Fibroblast of skin of back (primary cell): ENCODE measurements around the gene PRAF2. TPM values are rescaled to one million over a fixed set of nuclear protein-coding genes. Genes with fewer than 3 reads are reported as not detected.

Experiments
- DNase-seq: peaks from one replicate; pipeline ENCODE4 v3.0.0-alpha.2; 2013
- polyA plus RNA-seq, 2 experiments: library from polyadenylated mRNA; unstranded; fragments of 120-200 nt; gene quantifications; one replicate each; pipeline ENCODE4 v1.2.1, GENCODE V29; 2013; ENCODE audit not compliant: insufficient read length in 2 of 2

PRAF2 gene
- polyA plus RNA-seq (2013, experiment 1 of 2; ENCODE audit: insufficient read length) = 64.6 TPM
- 61.0 TPM for polyA plus RNA-seq (2013, experiment 2 of 2; ENCODE audit: insufficient read length)

DNA sequence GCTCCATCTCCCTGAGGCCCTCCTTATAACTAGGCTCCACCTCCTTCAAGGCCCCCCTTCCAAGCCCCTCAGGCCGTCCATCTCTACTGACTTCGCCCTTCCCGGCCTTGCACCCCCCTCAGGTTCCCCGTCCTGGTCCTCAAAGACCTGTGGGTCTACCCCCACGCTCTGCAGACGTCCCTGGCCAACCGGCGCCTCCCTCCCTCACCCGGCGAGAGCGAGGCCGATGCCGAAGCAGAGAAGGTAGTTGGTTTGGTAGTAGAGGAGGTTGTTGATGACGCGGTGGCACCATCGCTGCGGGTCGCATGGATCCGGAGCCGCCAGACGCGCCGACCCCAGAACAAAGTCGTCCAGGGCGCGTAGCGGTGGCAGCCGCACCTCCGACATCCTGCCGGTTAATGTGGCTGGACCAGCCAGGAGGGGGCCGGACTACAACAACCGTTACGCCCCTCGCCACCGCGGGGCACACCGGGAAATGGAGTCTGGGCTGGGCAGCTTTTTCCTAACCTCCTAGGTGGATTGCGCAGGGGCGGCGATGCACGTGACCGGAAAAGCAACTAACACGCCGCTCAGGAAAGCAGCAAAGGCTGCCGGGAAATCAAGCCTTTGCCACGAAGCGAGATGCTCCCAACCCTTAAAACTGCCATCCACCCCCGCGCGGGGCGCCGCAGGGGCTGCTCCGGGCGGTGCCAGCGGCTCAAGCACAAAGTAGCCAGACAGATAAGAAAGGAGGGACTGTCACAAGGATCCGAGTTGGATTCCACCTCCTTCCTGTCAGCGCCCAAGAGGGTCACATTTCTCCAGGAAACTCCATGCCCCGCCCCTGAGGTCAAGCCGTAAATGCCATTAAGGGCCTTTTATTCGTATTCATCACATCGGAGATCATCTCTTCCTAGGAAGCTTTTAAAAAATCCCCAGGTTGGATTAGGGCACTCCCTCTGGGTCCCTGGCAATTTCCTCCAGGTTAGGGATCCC, at the start of gene PRAF2:
PRAF2 (minus strand) TSS at position 402 of the 975 bp plus-strand sequence; CDS start at position 387, 15 bp downstream.
- peak; percentile 93 for DNase-seq

DNA sequence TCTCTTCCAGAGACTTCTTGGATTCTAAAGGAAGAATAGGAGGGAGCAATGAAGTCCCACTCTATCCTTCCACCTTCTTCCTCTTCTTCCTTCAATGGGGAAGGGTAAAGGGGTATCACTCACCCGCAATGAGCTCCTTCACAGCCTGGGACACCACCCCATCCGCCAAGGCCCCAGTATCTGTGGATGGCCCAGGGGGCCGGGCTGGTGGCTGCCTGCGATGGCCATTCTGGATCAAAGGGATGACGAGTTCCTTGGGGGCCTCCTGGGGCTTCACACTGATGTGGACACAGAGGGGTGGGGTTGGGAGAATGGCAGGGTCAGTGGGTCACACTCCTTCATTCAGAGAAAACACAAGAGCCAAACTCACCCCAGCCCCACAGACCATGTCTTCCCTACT, 48.7 kb upstream of the PRAF2 start:
- no peak for DNase-seq

DNA sequence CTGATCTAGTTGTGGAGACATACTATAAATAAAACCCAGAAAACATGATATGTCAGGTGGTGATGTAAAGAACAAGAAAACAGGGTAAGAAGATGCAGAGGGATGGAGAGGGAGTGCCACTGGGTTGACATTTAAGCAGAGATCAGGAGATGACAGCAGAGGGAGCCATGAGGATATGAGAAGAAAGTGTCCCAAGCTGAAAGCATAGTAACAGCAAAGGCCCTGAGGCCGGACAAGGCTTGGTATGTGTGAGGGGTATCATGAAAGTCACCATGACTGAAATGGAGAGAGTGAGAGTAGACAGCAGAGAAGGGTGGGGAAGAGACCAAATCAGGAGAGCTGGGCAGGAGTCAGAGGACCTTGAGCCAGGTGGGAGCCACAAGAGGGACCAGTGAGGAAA, 46.3 kb upstream of the PRAF2 start:
- no peak for DNase-seq

- DNase-seq = no peak
Observed at GRCh38 chrX:49117581-49117980, 43.8 kb upstream of the PRAF2 start.

DNA sequence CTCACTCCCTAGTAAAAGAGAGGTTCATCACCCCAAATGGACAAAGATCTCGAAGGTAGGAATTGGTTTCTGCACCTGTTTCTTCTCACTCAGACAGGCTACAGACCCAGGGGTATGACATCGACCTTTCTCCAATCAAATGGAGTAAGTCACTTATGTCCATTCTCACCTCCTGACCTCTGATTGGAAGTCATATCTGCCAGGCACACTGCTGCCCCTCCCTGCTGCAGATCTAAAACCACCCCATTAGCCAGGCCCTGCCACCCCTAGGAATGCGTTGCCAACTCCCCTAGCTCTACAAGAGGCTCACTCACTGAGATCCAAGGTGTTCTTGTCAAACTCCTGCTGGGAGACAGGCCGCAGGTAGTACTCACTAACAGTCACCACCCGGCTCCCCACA, 42.9 kb upstream of the PRAF2 start:
- no peak for DNase-seq

GRCh38 chrX:49116076-49116475, 42.3 kb upstream of the PRAF2 start:
- no peak for DNase-seq

DNA sequence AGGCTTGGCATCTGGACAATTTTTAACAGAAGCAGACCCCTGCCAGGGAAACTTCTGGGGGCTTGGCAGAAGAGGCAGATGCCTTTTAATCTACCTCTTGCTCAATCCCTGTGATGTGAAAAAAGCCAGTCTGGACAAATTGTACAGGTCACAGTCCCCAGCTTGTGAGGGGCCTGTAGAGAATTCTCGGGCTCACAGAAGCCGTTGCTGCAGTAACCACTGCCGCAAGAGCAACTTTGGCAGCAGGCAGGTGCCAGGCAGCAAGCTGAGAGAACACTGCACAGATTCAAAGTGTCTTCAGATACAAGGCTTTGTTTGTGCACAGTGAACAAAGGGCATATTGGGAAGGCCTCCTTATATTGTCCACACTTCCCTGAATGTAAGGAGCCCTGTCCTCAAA, 38.0 kb upstream of the PRAF2 start:
- DNase-seq = no peak

DNA sequence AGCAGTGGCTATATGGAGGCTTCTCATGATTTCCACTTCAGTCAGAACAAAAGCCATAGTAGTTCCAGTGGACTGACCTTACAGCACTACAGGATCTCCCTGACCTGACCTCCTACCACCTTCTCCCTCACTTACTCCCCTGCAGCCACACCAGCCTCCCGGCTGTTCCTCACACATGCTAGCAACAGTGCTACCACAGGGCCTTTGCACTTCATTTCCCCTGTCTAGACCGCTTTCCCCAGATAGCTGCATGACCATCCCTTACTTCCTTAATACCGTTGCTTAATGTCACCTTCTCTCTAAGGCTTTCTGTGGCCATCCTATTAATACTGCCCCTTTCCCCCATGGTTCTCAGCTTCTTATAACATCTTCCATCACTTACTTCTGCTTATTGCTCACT, 36.6 kb upstream of the PRAF2 start:
- DNase-seq = no peak

- no peak for DNase-seq
Observed at GRCh38 chrX:49108641-49109040, 34.8 kb upstream of the PRAF2 start.

GRCh38 chrX:49106930-49107329, 33.1 kb upstream of the PRAF2 start:
- DNase-seq = peak; percentile 35

DNA sequence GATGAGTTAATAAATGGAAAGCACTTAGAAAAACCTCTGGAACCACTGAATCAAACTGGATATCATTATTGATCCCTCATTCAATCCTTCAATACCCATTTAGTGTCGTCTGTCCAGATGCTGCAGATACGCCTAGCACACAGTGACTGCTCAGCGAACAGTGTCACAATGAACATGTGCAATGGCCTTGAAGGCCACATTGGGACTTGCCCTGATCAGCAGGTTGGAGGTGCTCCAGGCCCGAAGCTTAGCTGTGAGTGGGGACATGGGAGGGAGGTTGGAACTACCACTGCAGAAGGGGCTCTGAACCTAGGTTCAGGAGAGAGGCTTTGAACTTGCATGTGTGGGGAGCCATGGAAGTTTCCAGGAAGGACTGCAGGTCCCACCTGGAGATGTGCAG, 32.5 kb upstream of the PRAF2 start:
- DNase-seq = no peak

GRCh38 chrX:49103637-49104036, 29.8 kb upstream of the PRAF2 start:
- DNase-seq = no peak

DNA sequence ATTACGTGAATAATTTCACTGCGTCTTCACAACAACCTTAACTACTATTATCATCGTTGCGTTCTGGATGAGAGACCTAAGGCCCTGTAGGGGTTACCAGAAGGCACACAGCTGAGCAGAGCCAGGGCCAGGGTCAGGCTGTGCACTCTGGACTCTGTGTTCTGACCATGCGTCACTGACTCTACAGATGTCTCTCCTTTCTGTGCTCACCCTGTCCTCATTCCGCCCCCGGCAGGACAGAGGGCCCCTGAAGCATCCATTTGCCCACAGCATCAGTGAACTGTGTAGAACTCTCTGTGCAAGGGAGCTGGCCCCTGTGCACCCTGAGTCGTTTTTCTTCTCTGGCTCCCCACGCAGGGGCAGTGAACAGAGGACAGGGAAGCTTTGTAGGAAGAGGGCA, 28.4 kb upstream of the PRAF2 start:
- no peak for DNase-seq

DNA sequence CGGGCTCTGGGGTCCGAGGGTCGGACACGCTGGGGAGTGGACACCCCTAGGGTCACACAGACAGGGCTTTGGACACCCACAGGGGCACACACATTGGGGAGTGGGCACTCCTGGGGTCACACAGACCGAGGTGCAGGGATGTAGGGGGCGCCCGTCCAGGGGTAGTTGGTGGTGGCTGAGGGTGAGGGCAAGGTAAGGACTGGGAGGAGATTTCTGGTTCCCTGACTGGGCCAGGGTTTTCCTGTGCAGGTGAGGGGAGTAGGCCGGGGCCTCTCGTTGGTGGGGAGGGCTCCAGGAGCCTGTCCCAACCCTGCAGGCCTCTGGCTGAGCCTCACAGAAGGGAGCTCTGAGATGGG, 27.8 kb upstream of the PRAF2 start:
- DNase-seq = no peak

DNA sequence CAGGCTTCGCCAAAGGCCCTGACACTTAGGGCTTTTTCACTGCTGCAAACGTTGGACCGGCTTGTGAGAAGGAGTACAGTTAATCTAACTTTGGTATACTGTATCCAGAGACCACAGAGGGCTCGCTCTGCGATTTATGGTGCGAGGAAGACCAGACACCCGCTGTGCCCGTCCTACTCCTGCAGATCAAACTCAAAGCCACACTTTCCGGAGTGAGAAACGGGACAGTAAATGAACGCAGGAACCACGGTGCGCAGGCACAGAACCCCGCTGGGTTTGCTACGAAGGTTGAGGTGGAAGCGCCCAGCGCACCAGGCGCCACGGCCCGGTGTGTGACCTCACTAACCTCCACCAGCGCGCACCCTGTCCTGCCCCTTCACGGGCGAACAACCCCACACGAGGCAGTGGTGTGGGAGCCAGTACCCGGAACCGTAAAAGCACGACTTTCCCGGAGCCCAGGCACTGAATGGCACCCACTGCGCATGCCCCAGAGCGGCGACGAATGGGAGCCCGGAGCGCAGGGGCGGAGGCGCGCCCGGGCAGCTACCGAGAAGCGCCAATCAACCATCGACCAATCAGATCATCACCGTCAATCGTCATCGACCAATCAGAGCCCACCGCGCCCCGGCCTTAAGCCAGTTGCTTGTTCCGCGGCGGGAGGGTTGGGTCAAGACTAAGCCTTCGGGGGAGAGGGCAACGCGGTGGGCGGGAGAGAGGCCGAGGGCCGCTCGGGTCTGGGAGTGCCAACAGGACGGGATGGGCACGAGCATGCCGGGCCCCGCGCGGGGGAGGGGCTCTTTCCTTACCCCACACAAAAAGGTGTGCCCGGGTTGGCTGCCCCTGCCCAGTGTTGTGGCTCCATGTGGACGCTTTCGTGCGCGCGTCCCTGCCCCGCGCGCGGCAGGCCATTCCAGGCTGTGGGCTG, 27.2 kb upstream of the PRAF2 start:
- peak; percentile 91 for DNase-seq

DNA sequence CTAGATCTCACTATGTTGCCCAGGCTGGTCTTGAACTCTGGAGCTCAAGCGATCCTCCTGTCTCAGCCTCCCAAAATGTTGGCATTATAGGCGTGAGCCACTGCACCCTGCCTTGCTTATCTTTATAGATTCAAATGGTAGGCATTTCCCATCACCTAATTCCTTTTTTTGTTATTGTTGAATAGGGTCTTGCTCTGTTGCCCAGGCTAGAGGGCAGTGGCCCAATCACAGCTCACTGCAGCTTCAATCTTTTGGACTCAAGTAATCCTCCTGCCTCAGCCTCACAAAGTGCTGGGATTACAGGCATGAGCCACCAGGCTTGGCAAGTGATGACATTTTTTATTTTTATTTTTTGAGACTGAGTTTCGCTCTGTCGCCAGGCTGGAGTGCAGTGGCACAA, 22.6 kb upstream of the PRAF2 start:
- DNase-seq = no peak

DNA sequence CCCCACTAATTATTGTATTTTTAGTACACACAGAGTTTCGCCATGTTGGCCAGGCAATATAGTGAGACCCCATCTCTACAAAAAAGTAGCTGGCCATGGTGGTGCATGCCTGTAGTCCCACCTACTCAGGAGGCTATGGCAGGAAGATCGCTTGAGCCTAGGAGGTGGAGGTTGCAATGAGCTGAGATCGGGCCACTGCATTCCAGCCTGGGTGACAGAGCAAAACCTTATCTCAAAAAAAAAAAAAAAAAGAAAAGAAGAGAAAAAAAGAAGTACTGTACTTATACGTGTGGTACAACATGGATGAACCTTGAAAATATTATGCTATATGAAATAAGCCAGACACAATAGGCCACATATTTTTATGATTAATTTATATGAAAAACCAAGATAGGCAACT, 15.8 kb upstream of the PRAF2 start:
- DNase-seq = no peak

GRCh38 chrX:49082271-49082871, 8.6 kb upstream of the PRAF2 start:
- DNase-seq = no peak

DNA sequence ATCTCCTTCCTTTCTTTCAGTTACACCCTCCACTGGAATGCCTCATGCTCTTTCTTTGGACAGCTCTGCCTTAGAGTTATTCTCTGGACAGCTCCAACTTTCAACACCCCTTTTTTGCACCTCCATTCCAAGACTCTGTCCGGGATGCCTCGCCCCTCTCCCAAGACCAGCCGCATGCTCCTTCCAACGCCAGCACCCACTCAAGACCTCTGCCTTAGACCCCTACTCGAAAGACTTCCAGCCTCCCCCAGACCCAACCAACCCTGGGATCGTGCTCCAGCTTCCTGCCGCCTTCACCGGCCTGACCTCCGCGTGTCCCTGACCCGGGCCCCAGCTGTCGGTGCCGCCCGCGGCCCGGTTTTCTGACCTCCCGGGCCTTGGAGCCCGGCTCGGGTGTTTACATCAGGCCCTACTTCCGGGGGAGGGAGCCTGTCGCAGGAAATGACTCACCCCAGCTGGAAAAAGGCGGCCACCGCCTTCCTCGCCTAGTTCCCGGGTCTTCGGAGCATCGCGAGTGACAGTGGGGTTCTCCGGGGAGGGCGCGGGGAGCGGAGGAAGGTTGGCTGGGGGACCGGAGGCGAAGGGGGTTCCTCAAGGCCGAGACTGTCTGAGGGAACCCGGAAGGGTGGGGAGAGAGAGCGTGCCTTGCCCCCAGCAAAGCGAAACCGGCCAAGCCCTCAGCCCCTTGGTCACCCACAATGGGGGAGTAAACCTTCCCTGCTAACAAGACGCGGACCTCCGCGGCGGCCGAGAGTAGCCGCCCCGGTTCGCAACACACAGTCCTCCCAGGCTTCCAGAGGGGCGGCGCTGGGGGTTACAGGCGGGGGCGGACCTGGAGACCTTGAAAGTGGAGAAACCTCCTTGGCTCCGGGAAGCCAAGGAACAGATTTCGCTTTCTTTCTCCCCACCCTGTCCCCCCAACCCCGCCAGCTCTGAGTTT, 6.0 kb upstream of the PRAF2 start, which contains the start of gene WDR45:
WDR45 (minus strand) TSS at position 399 of the 940 bp plus-strand sequence. CDS start 1,792 bp downstream, outside the sequence.
- peak; percentile 80 for DNase-seq

DNA sequence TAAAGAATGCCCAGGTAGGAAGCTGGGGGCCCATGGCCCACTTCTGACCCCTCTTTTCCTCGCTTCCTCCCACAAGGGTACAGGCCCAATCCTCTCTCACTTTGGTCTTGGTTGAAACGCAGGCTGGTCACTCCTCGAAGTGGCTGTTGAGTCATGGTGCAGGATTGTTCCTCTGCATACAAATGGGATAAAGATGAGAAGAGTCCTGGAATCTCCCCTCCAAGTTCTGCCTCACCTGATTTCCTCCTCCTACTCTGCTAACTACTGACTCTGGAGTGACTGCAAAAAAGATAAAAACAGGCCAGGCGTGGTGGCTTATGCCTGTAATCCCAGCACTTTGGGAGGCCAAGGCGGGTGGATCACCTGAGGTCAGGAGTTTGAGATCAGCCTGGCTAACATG, 4.1 kb upstream of the PRAF2 start:
- no peak for DNase-seq

DNA sequence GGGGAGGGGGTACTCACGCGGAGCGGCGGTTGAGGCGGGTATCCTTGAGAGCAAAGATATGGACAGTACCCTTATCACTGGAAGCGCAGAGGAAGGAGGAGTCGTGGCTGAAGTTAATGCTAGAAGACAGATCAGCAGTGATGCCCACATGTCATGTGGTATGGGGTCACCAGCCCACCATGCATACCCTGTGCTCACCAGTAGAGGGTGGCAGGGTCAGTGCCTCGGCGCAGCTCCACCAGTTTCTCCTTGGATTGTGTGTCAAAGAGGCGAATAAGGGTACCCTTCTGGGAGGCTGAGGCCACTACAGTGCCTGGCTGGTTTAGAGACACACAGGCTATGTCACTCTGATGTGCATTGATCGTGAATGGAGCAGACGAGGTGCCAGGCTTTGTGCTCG, 1.5 kb upstream of the PRAF2 start:
- no peak for DNase-seq

GRCh38 chrX:49072712-49073095, 1.1 kb downstream of the PRAF2 start:
- DNase-seq = no peak
